PFSK-1 (cell line): ENCODE data around the gene ZNF552.

Experiments
- FOXP2 ChIP-seq: optimal IDR thresholded peaks from 2 replicates; pipeline ENCODE3; 2011; ENCODE audit warnings: borderline replicate concordance, control low read depth, inconsistent platforms; ENCODE audit not compliant: insufficient read depth; ENCODE audit errors: extremely low read length, extremely low read depth
- POLR2AphosphoS5 ChIP-seq: IDR thresholded peaks from 2 replicates; pipeline ENCODE4 v1.6.1; 2012; ENCODE audit warnings: low read depth, mild to moderate bottlenecking, control low read depth, low read length, moderate library complexity
- REST ChIP-seq, 2 experiments: IDR thresholded peaks; 2 replicates each; pipeline versions ENCODE4 v1.6.1 to v1.8.0; 2011 to 2012; ENCODE audit warnings: low read depth in 2 of 2, low read length in 2 of 2, control low read depth in 1 of 2, inconsistent platforms in 1 of 2, mild to moderate bottlenecking in 1 of 2, moderate library complexity in 1 of 2; ENCODE audit not compliant: insufficient read depth in 1 of 2
- SIN3A ChIP-seq: IDR thresholded peaks from 2 replicates; pipeline ENCODE4 v1.6.1; 2012; ENCODE audit warnings: mild to moderate bottlenecking, low read length, moderate library complexity, borderline replicate concordance; ENCODE audit not compliant: insufficient read depth
- TAF1 ChIP-seq: IDR thresholded peaks from 2 replicates; pipeline ENCODE4 v1.6.1; 2012; ENCODE audit warnings: low read length, control low read depth, borderline replicate concordance; ENCODE audit not compliant: insufficient read depth

- TF ChIP-seq SIN3A (no peak), FOXP2 (no peak), POLR2AphosphoS5 (no peak), REST (IDR thresholded peaks at IDR 0.05; ENCODE audit: insufficient read depth in 1 of 2, low read depth in 2 of 2, low read length in 2 of 2) (no peak), TAF1 (no peak)
Measured at GRCh38 chr19:57813919-57814504, 701 bp downstream of the ZNF552 start.
